Nephron progenitor cell (in vitro differentiated cells): ENCODE results near the gene SCRT2.

Experiments
- DNase-seq: peaks from one replicate; pipeline ENCODE4 v3.0.0; 2021
- H3K27ac Mint-ChIP-seq: 2 replicates; pipeline ENCODE4 v1.8.0; 2021; ENCODE audit warnings: mild to moderate bottlenecking, moderate library complexity, mixed read lengths
- H3K27me3 Mint-ChIP-seq: 2 replicates; pipeline ENCODE4 v1.8.0; 2021; ENCODE audit warnings: mild to moderate bottlenecking, low read depth, mixed read lengths; ENCODE audit not compliant: poor library complexity
- H3K36me3 Mint-ChIP-seq: 2 replicates; pipeline ENCODE4 v1.8.0; 2021; ENCODE audit warnings: low read depth, mixed read lengths
- H3K4me1 Mint-ChIP-seq: 2 replicates; pipeline ENCODE4 v1.8.0; 2021; ENCODE audit warnings: mixed read lengths
- H3K4me3 Mint-ChIP-seq: 2 replicates; pipeline ENCODE4 v1.8.0; 2021; ENCODE audit warnings: mild to moderate bottlenecking, moderate library complexity, mixed read lengths
- H3K9me3 Mint-ChIP-seq: 2 replicates; pipeline ENCODE4 v1.8.0; 2021; ENCODE audit warnings: mild to moderate bottlenecking, moderate library complexity, mixed read lengths
- TF ChIP-seq, protein P1 (sequence below): fragments of 200-600 bp; sonication (generic); IDR thresholded peaks from 2 replicates; pipeline ENCODE4 v1.5.0; 2021; ENCODE audit warnings: antibody characterized with exemption

Gene SCRT2

GRCh38 chr20:655726-656624, 19.6 kb downstream of the SCRT2 start:
- Mint-ChIP-seq H3K27ac (no peak overlapping the region), H3K9me3 (no peaks in the 10 kb centered on the region), H3K27me3 (peaks cover 42% of the 10 kb centered on the region), H3K36me3 (peaks cover under 1% of the 10 kb centered on the region), H3K4me3 (no peak overlapping the region), H3K4me1 (peaks cover 56% of the 10 kb centered on the region)
- TF ChIP-seq, protein P1, sequence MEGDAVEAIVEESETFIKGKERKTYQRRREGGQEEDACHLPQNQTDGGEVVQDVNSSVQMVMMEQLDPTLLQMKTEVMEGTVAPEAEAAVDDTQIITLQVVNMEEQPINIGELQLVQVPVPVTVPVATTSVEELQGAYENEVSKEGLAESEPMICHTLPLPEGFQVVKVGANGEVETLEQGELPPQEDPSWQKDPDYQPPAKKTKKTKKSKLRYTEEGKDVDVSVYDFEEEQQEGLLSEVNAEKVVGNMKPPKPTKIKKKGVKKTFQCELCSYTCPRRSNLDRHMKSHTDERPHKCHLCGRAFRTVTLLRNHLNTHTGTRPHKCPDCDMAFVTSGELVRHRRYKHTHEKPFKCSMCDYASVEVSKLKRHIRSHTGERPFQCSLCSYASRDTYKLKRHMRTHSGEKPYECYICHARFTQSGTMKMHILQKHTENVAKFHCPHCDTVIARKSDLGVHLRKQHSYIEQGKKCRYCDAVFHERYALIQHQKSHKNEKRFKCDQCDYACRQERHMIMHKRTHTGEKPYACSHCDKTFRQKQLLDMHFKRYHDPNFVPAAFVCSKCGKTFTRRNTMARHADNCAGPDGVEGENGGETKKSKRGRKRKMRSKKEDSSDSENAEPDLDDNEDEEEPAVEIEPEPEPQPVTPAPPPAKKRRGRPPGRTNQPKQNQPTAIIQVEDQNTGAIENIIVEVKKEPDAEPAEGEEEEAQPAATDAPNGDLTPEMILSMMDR, result no peak
- DNase-seq, result no peak

DNA sequence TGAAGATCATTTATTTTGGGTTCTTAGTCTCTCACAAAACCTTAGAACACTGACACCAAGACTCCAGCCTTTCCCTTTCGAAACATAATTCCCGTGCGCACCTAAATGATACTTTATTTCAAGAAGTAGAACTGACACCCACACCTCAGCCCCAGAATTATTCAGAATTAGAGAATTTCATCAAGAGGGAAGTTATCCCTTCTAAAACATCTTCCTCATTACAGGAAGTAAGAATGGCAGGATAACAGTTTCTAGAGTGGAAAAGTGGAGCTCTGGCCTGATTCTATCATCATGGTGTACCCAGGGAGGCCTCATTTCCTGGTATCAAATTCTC, 21.2 kb downstream of the SCRT2 start:
- Mint-ChIP-seq H3K27me3 (peaks cover 40% of the 10 kb centered on the region), H3K4me3 (peak overlapping the region; percentile 83), H3K9me3 (no peaks in the 10 kb centered on the region), H3K36me3 (peaks cover 16% of the 10 kb centered on the region), H3K4me1 (peaks cover 60% of the 10 kb centered on the region), H3K27ac (no peak overlapping the region)
- TF ChIP-seq, protein P1, result no peak
- no peak for DNase-seq

GRCh38 chr20:653590-654416, 21.8 kb downstream of the SCRT2 start:
- Mint-ChIP-seq H3K27ac (no peak overlapping the region), H3K36me3 (peaks cover 22% of the 10 kb centered on the region), H3K27me3 (peaks cover 35% of the 10 kb centered on the region), H3K4me3 (peak overlapping the region; percentile 83), H3K4me1 (peaks cover 60% of the 10 kb centered on the region), H3K9me3 (no peaks in the 10 kb centered on the region)
- DNase-seq, result no peak
- TF ChIP-seq, protein P1, result no peak

GRCh38 chr20:653110-653589, 22.5 kb downstream of the SCRT2 start, which contains the start of gene SRXN1:
Gene SRXN1, minus strand, starts transcription at chr20:653200. Its CDS starts 15 bp downstream, at chr20:653185.
- H3K9me3 Mint-ChIP-seq, result no peaks in the 10 kb centered on the region

GRCh38 chr20:652615-653109, 22.9 kb downstream of the SCRT2 start:
- H3K9me3 Mint-ChIP-seq, result no peaks in the 10 kb centered on the region
- TF ChIP-seq, protein P1, result no peak
- H3K27ac Mint-ChIP-seq, result no peak overlapping the region
- peaks cover 34% of the 10 kb centered on the region for H3K36me3 Mint-ChIP-seq
- H3K27me3 Mint-ChIP-seq, result peaks cover 24% of the 10 kb centered on the region
- no peak for DNase-seq
- H3K4me1 Mint-ChIP-seq, result peaks cover 55% of the 10 kb centered on the region
- H3K4me3 Mint-ChIP-seq, result peak overlapping the region; percentile 76

More at GRCh38 chr20:653110-653589, 22.5 kb downstream of the SCRT2 start, which contains the start of gene SRXN1:
- Mint-ChIP-seq H3K36me3 (peaks cover 29% of the 10 kb centered on the region), H3K4me3 (peak within 1 kb of the TSS; percentile 83), H3K4me1 (peaks cover 59% of the 10 kb centered on the region), H3K27me3 (peaks cover 28% of the 10 kb centered on the region), H3K27ac (peak within 1 kb of the TSS; percentile 57)
- DNase-seq, result peak; percentile 91
- TF ChIP-seq, protein P1, result peak; percentile 49
